GM18519 (cell line): ENCODE results near the gene TNN.

Experiments used
- ATAC-seq: cut with Tn5 transposase; IDR thresholded peaks from one replicate; pipeline ENCODE4 v1.9.1; 2021; ENCODE audit warnings: mild to moderate bottlenecking, moderate library complexity; ENCODE audit not compliant: unreplicated experiment, low FRiP score

TNN gene

GRCh38 chr1:175197531-175197930, 129.9 kb downstream of the TNN start:
- ATAC-seq, result no peak
